Nephron progenitor cell (in vitro differentiated cells): ENCODE data around the gene MAB21L2.

Experiments used
- DNase-seq: peaks from one replicate; pipeline ENCODE4 v3.0.0; 2021
- H3K27ac Mint-ChIP-seq: 2 replicates; pipeline ENCODE4 v1.8.0; 2021; ENCODE audit warnings: mild to moderate bottlenecking, moderate library complexity, mixed read lengths
- H3K27me3 Mint-ChIP-seq: 2 replicates; pipeline ENCODE4 v1.8.0; 2021; ENCODE audit warnings: mild to moderate bottlenecking, low read depth, mixed read lengths; ENCODE audit not compliant: poor library complexity
- H3K36me3 Mint-ChIP-seq: 2 replicates; pipeline ENCODE4 v1.8.0; 2021; ENCODE audit warnings: low read depth, mixed read lengths
- H3K4me1 Mint-ChIP-seq: 2 replicates; pipeline ENCODE4 v1.8.0; 2021; ENCODE audit warnings: mixed read lengths
- H3K4me3 Mint-ChIP-seq: 2 replicates; pipeline ENCODE4 v1.8.0; 2021; ENCODE audit warnings: mild to moderate bottlenecking, moderate library complexity, mixed read lengths
- H3K9me3 Mint-ChIP-seq: 2 replicates; pipeline ENCODE4 v1.8.0; 2021; ENCODE audit warnings: mild to moderate bottlenecking, moderate library complexity, mixed read lengths
- CTCF ChIP-seq: fragments of 200-600 bp; sonication (generic); IDR thresholded peaks from 2 replicates; pipeline ENCODE4 v1.5.0; 2021; ENCODE audit warnings: antibody characterized with exemption

The MAB21L2 gene

GRCh38 chr4:150582873-150583286 lies 929 bp downstream of the MAB21L2 start:
- H3K9me3 Mint-ChIP-seq = no peaks in the 10 kb centered on the region
- peaks cover 56% of the 10 kb centered on the region for H3K4me1 Mint-ChIP-seq
- no peak overlapping the region for H3K27ac Mint-ChIP-seq
- H3K27me3 Mint-ChIP-seq = peaks cover 87% of the 10 kb centered on the region
- DNase-seq = peak; percentile 37
- no peak for TF ChIP-seq CTCF
- H3K4me3 Mint-ChIP-seq = peak overlapping the region; percentile 81
- H3K36me3 Mint-ChIP-seq = no peaks in the 10 kb centered on the region

DNA sequence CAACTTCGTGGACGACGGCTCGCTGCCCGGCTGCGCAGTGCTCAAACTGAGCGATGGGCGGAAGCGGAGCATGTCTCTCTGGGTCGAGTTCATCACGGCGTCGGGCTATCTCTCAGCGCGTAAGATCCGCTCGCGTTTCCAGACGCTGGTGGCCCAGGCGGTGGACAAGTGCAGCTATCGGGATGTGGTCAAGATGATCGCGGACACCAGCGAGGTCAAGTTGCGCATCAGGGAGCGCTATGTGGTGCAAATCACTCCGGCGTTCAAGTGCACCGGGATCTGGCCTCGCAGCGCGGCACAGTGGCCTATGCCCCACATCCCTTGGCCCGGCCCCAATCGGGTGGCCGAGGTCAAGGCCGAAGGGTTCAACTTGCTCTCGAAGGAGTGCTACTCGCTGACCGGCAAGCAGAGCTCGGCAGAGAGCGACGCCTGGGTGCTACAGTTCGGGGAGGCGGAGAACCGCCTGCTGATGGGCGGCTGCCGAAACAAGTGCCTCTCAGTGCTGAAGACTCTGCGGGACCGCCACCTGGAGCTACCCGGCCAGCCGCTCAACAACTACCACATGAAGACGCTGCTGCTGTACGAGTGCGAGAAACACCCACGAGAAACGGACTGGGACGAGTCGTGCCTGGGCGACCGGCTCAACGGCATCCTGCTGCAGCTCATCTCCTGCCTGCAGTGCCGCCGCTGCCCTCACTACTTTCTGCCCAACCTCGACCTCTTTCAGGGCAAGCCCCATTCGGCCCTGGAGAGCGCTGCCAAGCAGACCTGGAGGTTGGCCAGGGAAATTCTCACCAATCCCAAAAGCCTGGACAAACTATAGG lies 1.5 kb downstream of the MAB21L2 start:
- peaks cover 55% of the 10 kb centered on the region for H3K4me1 Mint-ChIP-seq
- peak overlapping the region; percentile 81 for H3K4me3 Mint-ChIP-seq
- H3K9me3 Mint-ChIP-seq = no peaks in the 10 kb centered on the region
- TF ChIP-seq CTCF = no peak
- peak; percentile 55 for DNase-seq
- no peaks in the 10 kb centered on the region for H3K36me3 Mint-ChIP-seq
- no peak overlapping the region for H3K27ac Mint-ChIP-seq
- H3K27me3 Mint-ChIP-seq = peaks cover 84% of the 10 kb centered on the region

DNA sequence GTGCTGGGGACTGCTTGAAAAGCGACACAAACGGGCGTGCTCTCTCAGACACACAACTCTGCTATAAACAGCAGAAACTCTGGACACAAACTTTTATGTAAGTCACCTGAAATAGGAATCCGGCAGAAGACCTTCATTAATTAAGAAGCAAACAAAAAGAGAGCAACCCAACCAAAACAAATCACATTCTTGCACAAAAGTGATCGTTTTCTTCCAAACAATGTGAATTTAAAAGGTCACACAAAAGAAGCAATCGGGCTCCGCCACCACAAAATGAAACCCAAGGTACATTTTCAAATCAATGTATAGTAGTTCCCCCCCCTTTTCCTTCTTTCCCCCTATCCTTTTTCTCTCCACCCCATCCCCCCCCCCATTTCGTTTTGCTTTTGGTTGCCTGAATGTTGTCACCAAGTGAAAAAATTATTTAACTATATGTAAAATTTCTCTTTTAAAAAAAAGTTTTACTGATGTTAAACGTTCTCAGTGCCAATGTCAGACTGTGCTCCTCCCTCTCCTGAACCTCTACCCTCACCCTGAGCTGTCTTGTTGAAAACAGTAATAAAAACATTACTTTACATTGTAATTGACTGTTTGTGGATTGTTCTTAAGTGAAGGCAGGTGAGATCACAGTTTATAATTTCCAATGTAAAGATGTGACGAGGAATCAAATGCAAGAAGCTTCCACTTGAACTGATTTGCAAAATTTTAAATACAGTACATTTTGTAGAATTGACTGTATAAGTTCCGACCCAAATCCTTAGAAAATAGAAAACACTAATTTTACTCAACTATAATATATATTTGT lies 2.4 kb downstream of the MAB21L2 start:
- Mint-ChIP-seq H3K27ac (no peak overlapping the region), H3K36me3 (no peaks in the 10 kb centered on the region), H3K9me3 (no peaks in the 10 kb centered on the region), H3K4me3 (peak overlapping the region; percentile 81), H3K27me3 (peaks cover 76% of the 10 kb centered on the region), H3K4me1 (peaks cover 47% of the 10 kb centered on the region)
- no peak for TF ChIP-seq CTCF
- DNase-seq = no peak

GRCh38 chr4:150585611-150586010 lies 3.7 kb downstream of the MAB21L2 start:
- H3K4me1 Mint-ChIP-seq = peaks cover 35% of the 10 kb centered on the region
- no peak for TF ChIP-seq CTCF
- H3K9me3 Mint-ChIP-seq = no peaks in the 10 kb centered on the region
- H3K27me3 Mint-ChIP-seq = peaks cover 63% of the 10 kb centered on the region
- no peak overlapping the region for H3K27ac Mint-ChIP-seq
- H3K36me3 Mint-ChIP-seq = no peaks in the 10 kb centered on the region
- DNase-seq = no peak
- H3K4me3 Mint-ChIP-seq = no peak overlapping the region

GRCh38 chr4:150586162-150586810 lies 4.3 kb downstream of the MAB21L2 start:
- Mint-ChIP-seq H3K9me3 (no peaks in the 10 kb centered on the region), H3K27me3 (peaks cover 59% of the 10 kb centered on the region), H3K27ac (no peak overlapping the region), H3K4me1 (peaks cover 36% of the 10 kb centered on the region), H3K36me3 (no peaks in the 10 kb centered on the region), H3K4me3 (no peak overlapping the region)
- TF ChIP-seq CTCF = no peak
- no peak for DNase-seq
